Testis (tissue), 2 donors: ENCODE measurements around the gene VEGFA.

ENCODE experiments used
- POLR2A ChIP-seq: fragments of 450-650 bp; IDR thresholded peaks from one replicate; pipeline ENCODE4 v1.6.1; 2017; ENCODE audit warnings: antibody characterized with exemption, mild to moderate bottlenecking, moderate library complexity
- TF ChIP-seq, protein P1 (sequence below), 3 experiments: fragments of 450-650 bp in 2 of 3; fragments of 200-600 bp in 1 of 3; sonication (generic) in 1 of 3; IDR thresholded peaks; one replicate each; pipeline ENCODE4 v1.5.1; 2016 to 2019; ENCODE audit warnings: antibody characterized with exemption in 3 of 3, mild to moderate bottlenecking in 2 of 3, moderate library complexity in 1 of 3

DNA sequence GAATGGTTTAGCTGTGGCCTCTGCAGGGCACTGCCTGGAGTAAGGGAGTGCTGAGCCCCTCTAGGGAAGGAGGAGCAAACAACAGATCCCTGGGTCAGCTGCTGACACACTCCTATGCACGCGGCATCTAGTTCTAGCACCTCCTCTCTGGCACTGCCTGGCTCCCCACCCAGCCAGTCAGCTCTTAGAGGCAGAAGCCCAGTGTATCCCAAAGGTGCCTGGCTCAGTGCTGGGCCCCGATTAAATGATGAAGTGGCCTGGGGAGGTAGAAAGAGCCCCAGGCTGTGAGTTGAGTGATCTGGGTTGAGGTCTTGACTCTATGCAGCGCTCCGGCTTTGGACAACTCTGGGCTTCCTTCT, 7.6 kb upstream of the VEGFA start:
- TF ChIP-seq, protein P1, sequence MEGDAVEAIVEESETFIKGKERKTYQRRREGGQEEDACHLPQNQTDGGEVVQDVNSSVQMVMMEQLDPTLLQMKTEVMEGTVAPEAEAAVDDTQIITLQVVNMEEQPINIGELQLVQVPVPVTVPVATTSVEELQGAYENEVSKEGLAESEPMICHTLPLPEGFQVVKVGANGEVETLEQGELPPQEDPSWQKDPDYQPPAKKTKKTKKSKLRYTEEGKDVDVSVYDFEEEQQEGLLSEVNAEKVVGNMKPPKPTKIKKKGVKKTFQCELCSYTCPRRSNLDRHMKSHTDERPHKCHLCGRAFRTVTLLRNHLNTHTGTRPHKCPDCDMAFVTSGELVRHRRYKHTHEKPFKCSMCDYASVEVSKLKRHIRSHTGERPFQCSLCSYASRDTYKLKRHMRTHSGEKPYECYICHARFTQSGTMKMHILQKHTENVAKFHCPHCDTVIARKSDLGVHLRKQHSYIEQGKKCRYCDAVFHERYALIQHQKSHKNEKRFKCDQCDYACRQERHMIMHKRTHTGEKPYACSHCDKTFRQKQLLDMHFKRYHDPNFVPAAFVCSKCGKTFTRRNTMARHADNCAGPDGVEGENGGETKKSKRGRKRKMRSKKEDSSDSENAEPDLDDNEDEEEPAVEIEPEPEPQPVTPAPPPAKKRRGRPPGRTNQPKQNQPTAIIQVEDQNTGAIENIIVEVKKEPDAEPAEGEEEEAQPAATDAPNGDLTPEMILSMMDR (IDR thresholded peaks at IDR 0.05) = no peak
- no peak for TF ChIP-seq POLR2A
